ENCODE data around the gene POP4. TPM values are rescaled to one million over a fixed set of nuclear protein-coding genes. Genes with fewer than 3 reads are reported as not detected.

Gene POP4
- total and polyA plus RNA-seq, 9 of the 15 experiments (the other 6 are each of a cell fraction or from before 2014, with no cell fraction given) = 42.1 to 128 (median 99.0) TPM

DNA sequence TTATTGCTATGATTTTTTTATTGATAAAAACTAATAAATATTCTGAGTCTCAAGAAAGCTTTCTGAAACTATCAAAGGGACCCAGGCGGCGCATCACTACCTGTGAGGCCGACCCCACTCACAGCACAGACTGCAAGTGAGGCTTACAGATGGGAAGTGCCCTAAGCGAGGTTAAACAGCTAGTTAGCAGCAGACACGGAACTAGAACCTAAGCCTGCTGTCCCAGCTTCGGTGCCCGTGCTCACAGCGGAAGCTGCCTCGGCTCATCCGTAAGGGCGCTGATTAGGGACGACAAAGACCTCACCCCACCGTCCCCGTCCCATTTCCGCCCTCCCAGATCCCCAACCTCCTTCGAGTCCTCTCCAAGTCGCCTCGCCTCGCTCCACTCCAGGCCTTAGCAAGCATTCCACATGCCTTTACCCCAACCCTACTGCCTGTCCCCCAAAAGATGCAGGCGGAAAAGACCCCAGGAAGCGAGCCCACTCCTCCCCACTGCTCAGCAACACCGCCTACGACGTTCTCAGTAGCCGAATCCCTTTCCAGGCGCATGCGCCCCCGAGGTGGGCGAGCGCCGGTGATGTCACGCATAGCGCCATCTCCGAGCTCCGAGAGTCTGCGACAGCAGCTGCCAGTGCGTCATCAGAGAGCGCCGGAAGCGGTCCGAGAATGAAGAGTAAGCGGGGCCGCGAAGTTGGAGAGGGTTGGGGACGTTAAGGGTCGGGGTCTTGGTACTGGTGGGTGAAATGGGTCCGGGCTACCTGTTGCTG is at the start of gene POP4 (continued):
- TF ChIP-seq CSDE1 (IDR thresholded peaks at IDR 0.05) = peak in 1 of 2 experiments; percentile 93; a peak in 2 of 4 replicates
- no peak for TF ChIP-seq POLR3A (IDR thresholded peaks at IDR 0.05; ENCODE audit: borderline replicate concordance, extremely low read depth, insufficient read depth, insufficient read length)
- TF ChIP-seq FOXP1 (CRISPR knock-in tag; IDR thresholded peaks at IDR 0.05) = no peak
- TF ChIP-seq HMGN3 (IDR thresholded peaks at IDR 0.05; ENCODE audit: borderline replicate concordance, extremely low read depth, insufficient read length, low read depth, low read length) = peak; percentile 25
- no peak for TF ChIP-seq EHMT2 (IDR thresholded peaks at IDR 0.05)
- peak; percentile 79 for TF ChIP-seq SAP30 (IDR thresholded peaks at IDR 0.05; ENCODE audit: borderline replicate concordance, insufficient read depth, low read depth, low read length, poor library complexity, severe bottlenecking)
- no peak for TF ChIP-seq ZNF717 (CRISPR knock-in tag; IDR thresholded peaks at IDR 0.05)
- TF ChIP-seq, protein P1, sequence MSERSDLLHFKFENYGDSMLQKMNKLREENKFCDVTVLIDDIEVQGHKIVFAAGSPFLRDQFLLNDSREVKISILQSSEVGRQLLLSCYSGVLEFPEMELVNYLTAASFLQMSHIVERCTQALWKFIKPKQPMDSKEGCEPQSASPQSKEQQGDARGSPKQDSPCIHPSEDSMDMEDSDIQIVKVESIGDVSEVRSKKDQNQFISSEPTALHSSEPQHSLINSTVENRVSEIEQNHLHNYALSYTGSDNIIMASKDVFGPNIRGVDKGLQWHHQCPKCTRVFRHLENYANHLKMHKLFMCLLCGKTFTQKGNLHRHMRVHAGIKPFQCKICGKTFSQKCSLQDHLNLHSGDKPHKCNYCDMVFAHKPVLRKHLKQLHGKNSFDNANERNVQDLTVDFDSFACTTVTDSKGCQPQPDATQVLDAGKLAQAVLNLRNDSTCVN (CRISPR knock-in tag; IDR thresholded peaks at IDR 0.05) = peak; percentile 78; the same call in 1 of the 2 replicates
- no peak for TF ChIP-seq NELFE (IDR thresholded peaks at IDR 0.05; ENCODE audit: insufficient read depth, insufficient read length)
- TF ChIP-seq, protein P2, sequence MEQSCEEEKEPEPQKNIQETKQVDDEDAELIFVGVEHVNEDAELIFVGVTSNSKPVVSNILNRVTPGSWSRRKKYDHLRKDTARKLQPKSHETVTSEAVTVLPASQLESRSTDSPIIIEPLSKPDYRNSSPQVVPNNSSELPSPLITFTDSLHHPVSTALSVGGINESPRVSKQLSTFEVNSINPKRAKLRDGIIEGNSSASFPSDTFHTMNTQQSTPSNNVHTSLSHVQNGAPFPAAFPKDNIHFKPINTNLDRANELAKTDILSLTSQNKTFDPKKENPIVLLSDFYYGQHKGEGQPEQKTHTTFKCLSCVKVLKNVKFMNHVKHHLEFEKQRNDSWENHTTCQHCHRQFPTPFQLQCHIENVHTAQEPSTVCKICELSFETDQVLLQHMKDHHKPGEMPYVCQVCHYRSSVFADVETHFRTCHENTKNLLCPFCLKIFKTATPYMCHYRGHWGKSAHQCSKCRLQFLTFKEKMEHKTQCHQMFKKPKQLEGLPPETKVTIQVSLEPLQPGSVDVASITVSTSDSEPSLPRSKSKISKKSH (CRISPR knock-in tag; IDR thresholded peaks at IDR 0.05) = no peak
- TF ChIP-seq ZNF586 (CRISPR knock-in tag; conservative IDR thresholded peaks at IDR 0.05) = no peak
- TF ChIP-seq, protein P3, sequence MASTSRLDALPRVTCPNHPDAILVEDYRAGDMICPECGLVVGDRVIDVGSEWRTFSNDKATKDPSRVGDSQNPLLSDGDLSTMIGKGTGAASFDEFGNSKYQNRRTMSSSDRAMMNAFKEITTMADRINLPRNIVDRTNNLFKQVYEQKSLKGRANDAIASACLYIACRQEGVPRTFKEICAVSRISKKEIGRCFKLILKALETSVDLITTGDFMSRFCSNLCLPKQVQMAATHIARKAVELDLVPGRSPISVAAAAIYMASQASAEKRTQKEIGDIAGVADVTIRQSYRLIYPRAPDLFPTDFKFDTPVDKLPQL (IDR thresholded peaks at IDR 0.05; ENCODE audit: extremely low read depth, insufficient read length) = no peak
- TF ChIP-seq, protein P4, sequence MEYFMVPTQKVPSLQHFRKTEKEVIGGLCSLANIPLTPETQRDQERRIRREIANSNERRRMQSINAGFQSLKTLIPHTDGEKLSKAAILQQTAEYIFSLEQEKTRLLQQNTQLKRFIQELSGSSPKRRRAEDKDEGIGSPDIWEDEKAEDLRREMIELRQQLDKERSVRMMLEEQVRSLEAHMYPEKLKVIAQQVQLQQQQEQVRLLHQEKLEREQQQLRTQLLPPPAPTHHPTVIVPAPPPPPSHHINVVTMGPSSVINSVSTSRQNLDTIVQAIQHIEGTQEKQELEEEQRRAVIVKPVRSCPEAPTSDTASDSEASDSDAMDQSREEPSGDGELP (CRISPR knock-in tag; IDR thresholded peaks at IDR 0.05; ENCODE audit: borderline replicate concordance) = peak; percentile 98
- no peak for TF ChIP-seq PPARD (CRISPR knock-in tag; IDR thresholded peaks at IDR 0.05)
- TF ChIP-seq NCOA2 (IDR thresholded peaks at IDR 0.05; ENCODE audit: partially characterized antibody in 2 of 2) = peak in 1 of 2 experiments; percentile 72
- TF ChIP-seq ZKSCAN1 (IDR thresholded peaks at IDR 0.05; ENCODE audit: low read depth, low read length) = peak; percentile 74
- TF ChIP-seq JUNB (CRISPR knock-in tag; conservative IDR thresholded peaks at IDR 0.05) = peak; percentile 1; the same call in 1 of the 2 replicates
- TF ChIP-seq, protein P5, sequence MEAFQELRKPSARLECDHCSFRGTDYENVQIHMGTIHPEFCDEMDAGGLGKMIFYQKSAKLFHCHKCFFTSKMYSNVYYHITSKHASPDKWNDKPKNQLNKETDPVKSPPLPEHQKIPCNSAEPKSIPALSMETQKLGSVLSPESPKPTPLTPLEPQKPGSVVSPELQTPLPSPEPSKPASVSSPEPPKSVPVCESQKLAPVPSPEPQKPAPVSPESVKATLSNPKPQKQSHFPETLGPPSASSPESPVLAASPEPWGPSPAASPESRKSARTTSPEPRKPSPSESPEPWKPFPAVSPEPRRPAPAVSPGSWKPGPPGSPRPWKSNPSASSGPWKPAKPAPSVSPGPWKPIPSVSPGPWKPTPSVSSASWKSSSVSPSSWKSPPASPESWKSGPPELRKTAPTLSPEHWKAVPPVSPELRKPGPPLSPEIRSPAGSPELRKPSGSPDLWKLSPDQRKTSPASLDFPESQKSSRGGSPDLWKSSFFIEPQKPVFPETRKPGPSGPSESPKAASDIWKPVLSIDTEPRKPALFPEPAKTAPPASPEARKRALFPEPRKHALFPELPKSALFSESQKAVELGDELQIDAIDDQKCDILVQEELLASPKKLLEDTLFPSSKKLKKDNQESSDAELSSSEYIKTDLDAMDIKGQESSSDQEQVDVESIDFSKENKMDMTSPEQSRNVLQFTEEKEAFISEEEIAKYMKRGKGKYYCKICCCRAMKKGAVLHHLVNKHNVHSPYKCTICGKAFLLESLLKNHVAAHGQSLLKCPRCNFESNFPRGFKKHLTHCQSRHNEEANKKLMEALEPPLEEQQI (IDR thresholded peaks at IDR 0.05) = peak; percentile 28; the same call in 1 of the 2 replicates
- peak; percentile 39; the same call in 1 of the 2 replicates for TF ChIP-seq L3MBTL2 (IDR thresholded peaks at IDR 0.05)

All from K562 (cell line).